HG03196 (cell line): ENCODE measurements around the gene MIB2.
"Not testable (repeated sequence)": the region's sequence is repeated elsewhere in the genome, so short reads cannot be mapped to it uniquely, and the experiment has no call there.

ENCODE experiments used
- ATAC-seq: cut with Tn5 transposase; IDR thresholded peaks from one replicate; pipeline ENCODE4 v1.9.1; 2021; ENCODE audit not compliant: unreplicated experiment

The MIB2 gene

DNA sequence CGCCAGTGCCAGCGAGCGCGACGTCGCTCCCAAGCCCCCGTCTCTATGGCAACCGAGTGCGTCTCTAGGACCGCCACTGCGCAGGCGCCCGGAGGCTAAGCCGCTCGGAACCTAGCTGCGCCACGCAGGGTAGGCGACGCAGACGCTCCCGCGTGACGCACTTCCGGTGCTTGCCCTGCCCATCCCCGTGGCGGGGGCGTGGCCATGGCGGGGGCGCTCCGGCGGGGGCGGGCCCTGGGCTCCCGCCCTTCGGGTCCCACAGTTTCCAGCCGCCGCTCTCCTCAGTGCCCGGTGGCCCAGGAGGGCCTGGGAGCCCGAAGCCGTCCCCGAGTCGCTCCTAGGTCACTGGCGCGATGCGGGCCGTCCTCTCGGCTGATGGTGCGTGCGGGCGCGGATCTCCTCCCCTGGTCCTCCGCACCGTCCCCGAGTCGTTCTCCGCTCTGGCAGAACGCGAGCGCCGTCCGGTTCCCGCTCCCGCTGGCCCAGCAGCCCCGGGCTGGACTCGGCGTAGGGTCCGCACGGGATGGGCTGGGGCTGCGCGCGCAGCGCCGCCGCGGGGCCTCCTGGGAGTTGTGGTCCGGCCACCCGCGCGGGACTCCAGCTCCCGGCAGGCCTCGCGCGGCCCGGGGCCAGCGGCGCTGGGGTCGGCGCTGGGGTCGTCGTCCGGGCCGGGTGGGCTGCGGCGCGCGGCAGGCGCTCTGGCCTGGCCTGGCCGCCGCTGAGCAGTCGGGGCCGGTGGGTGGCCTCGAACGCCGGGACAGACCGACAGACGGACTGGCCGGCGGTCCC lies at the start of gene MIB2:
MIB2 (plus strand) TSS at position 245 of the 789 bp plus-strand sequence. CDS start 7,953 bp downstream, outside the sequence.
- ATAC-seq, result peak; percentile 79

DNA sequence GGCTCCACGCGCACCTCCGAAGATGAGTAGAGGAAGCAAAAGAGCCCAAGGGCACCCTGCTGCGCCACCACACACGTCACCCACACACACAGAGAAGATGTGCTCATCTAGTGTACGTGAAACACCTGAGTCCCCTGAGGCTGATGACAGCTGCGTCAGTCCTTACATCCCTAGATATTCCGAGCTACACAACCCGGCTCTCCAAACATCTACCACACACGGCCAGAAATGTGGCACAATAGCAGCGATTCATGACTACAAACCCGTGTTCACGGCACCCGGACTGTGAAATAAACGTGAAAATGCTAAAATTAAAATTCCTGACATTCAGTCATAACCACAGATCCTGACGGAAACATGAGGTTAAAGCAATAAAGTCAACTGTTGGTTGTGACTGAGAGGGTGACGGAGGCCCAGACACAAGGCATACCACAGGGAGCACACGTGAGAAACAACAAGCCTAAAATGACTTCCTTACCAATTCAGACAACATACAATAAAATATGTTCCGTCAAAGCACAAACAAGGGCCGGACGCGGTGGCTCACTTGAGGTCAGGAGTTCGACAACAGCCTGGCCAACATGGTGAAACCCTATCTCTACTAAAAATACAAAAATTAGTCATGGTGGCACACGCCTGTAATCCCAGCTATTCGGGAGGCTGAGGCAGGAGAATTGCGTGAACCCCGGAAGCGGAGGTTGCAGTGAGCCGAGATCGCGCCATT lies 48.0 kb upstream of the MIB2 start:
- no peak for ATAC-seq

DNA sequence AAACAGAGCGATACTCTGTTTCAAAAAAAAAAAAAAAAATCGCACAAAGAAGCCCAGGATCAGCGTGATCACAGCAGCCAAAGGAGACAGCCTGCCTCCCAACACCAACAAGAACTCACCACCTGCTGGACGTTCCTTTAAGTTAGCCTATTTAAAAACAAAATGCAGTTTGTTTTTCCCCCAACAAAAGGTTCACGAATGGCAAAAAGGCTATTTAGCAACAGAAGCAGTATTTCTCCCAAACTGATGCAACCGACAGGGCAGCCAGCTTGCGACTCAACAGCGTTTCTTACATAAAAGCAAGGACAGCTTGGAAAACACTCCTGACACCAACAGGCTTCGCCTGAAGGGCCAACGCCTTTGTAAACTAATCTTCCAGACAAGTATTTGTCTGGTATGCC lies 47.4 kb upstream of the MIB2 start:
- no peak for ATAC-seq

DNA sequence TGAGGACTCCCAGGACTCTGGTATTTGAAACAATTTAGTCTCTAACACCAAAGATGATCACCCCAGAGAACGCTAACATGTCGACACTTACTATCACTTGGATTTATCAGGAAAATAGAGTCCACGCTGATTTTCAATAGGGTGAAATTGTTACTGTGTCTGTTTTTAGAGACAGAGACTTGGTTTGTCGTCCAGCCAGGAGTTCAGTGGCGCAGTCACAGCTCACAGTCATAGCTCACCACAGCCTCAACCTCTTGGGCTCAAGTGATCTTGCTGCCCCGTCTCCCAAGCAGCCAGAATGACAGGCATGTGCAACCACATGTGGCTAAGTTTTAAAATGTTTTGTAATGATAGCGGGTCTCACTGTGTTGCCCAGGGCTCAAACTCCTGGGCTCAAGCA lies 46.0 kb upstream of the MIB2 start:
- no peak for ATAC-seq

DNA sequence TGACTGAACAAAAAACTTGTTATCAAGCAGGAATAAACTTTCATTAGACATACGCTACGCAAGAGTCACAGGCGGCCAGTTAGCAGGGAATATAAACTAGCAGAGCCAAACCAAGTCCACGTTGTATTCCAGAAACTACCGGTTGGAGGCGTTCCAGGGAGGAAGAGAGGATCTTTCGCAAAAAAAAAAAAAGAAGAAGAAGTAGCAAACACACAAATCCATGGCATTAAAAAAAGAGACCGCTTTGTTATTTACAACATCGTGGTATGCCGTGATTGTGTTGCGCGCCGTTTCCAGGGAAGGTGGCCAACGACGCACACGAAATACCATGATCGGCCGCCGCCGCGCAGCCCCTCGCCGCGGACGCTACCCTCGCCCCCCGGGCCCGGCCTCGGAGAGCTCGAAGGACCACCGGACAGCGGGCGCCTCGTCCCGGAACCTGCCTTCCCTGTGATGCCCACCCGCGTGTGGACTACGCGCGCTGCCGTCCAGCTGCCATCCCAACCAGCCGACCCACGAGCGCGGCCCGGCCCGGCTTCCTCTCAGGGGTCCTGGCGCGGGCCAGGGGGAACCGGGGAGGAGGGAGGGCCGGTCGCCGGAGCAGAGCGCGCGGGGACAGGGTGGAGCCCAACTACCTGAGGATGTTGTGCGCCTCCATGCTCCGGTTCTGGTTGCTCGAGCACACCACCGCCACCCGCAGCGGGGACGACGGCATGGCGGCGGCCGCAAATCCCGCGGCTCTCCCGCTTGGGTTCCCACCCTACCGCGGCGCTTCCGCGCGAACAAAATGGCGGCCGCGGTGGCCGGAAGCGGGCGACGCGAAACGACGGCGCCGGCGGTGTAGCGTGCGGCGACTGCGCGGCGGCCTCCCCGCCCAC lies 41.2 kb upstream of the MIB2 start:
- ATAC-seq, result peak; percentile 52

DNA sequence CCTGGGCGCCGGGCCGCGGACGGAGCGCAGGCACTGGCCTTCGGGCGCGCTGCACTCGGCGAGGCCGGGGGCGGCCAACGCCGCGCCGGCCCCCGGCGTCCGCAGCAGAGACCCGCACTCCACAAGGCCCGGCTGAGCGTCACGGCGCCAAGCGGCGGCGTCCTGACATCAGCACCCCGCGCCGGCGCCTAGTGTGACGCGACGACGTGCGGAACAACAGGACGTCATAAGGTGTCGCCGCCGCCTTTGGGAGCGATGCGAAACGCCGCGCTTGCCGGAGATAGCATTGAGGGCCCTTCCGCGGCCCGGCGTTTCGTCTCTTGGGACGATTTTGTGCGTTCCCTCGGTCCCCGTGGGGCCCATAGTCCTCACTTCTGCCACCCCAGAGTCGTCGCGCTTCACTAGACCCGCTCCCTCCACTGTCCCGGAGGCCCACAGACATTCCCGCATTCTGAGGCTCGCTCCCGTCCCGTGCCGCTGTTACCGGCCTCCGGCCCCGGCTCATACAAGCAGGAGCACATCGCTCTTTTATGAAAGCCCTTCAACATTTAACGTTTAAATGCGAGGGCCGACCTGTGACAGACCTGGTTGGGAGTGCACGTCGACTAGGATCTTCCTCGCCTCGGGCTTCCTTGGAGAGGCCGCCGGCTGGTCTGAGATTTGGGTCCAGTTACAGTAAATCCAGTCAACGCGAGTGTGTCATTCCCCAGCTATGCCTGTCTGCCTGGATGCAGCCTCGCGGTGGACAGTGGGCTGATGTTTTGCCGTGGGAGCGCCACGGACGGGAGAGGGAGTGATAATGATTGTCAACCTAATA lies 40.4 kb upstream of the MIB2 start, which contains the start of gene SSU72:
SSU72 (minus strand) TSS at position 143 of the 817 bp plus-strand sequence. CDS start 306 bp downstream, outside the sequence.
- ATAC-seq, result peak; percentile 80

DNA sequence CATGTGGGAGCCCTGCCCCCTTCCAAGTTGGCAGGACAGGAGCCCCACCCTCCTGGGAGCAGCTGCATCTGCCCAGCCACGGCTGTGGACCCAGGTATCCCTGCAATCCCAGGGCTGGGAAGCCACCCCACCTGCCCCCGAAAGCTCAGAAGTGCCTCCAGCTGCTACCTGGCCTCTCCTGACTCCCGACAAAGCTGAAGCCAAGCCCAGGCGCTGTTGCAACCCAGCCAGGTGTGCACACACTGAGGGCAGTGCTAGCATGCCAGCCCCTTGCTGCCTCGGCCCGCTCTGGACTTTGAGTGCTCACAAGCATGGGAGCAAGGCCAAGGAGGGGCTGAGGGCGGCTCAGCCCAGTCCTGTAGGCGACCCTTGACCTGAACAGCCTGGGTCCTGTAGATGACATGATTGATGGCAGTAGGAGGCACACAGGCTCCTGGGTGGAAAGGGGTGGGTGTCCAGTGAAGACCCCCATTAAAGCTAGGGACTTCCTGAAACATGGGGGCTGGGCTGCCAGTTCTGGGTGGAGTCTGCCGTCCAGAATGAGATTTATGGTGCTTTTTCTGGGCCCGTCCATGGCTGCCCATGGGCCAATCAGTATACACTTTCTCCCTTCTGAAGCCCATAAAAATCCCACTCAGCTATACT lies 37.8 kb upstream of the MIB2 start:
- ATAC-seq, result no peak

DNA sequence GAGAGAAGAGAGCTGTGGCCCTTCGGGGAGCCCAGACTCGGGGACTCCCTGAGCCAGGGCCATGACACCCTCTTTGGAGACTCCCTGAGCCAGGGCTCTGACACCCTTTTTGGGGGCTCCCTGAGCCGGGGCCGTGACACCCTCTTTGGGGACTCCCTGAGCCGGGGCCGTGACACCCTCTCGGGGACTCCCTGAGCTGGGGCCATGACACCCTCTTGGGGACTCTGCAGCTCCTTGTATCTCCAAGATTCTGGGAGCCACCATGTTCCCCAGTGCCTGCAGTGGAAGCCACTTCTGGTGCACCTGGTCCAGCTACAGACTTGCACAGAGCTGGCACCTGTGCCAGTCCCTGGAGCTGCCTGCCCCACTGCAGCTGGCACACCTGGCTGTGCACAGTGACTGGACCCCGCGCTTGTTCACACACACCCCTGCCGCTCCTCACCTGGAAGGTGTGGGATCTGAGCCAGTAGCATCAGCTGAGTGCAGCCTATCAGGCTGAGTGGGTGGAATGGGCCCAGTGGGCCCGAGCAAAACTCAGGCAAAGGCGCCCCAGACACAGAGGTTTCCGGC lies 36.8 kb upstream of the MIB2 start:
- ATAC-seq, result no peak

DNA sequence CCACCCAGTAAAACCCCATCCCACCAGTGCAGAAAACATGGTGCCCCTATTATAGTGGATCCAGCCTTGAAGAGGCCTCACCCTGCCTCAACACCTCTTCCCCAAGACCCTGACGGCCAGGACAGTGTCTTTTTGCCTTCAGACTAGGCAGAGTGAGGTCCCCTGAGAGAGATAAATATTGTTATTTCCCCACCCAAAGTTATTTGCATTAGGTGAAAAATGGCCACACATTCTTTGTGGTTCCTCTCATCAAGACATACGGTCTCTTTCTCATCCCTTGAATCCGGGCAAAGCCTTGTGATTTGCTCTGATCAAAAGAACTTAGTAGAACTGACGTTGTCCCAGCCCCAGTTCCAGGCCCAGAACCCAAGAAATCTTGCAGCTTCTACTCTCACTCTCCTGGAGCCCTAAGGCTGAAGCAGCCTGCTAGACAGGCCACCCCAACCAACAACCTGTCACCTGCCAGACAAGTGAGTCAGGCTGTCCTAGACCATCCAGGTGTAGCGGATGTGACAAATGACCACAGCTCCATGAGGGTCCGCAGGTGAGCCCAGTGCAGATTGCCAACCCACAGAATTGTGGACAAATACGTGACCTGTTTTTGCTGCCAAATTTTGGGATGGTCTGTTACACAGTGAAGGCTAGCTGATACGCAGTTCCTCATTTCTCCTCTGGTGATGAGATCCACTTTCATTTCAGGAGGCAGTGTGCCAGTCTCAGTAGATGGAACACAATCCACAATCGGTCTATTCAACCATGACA lies 32.5 kb upstream of the MIB2 start:
- no peak for ATAC-seq

DNA sequence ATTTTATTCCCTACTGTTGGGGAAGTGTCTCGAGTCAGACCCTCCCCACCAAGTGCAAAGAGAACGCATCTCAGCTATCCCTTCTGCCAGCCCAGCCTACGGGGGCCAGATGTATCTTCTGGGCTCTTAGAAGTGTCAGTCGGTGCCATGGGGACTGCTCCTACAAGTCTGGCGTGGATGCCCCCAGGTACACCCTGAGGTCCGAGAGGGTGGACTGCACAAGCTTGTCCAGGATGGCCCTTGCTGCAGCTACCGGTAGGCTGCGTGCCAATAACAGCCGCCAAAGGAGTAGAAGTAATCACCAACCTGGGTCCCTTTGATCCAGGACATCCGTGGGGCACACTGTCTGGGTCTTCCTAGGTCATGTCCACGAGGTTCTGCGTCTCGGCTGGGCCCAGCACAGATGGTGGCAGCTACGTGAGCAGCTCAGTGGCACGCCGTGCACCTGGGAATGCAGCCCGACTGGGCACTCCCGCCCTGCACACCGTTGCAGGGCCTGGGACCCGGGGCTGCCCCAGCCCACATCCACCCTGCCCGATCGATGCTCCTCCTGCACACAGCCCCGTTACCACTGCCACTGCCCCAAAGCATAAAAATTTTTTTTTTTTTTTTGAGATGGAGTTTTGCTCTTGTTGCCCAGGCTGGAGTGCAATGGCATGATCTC lies 31.8 kb upstream of the MIB2 start:
- ATAC-seq, result no peak

DNA sequence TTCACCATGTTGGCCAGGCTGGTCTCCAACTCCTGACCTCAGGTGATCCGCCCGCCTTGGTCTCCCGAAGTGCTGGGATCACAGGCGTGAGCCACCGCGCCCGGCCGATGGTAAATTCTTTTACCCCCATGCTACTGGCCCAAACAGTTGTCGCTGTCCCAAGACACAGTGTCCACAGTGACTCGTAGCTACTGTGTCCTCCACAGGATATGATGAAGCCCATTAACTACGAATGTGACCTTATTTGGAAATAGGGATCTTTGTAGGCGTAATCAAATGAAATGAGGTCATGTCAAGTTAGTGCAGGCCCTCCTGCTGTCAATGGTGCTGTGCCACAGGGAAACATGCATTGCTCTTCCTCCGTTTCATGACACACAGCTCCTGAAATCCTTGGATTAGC lies 23.8 kb upstream of the MIB2 start:
- ATAC-seq, result no peak

DNA sequence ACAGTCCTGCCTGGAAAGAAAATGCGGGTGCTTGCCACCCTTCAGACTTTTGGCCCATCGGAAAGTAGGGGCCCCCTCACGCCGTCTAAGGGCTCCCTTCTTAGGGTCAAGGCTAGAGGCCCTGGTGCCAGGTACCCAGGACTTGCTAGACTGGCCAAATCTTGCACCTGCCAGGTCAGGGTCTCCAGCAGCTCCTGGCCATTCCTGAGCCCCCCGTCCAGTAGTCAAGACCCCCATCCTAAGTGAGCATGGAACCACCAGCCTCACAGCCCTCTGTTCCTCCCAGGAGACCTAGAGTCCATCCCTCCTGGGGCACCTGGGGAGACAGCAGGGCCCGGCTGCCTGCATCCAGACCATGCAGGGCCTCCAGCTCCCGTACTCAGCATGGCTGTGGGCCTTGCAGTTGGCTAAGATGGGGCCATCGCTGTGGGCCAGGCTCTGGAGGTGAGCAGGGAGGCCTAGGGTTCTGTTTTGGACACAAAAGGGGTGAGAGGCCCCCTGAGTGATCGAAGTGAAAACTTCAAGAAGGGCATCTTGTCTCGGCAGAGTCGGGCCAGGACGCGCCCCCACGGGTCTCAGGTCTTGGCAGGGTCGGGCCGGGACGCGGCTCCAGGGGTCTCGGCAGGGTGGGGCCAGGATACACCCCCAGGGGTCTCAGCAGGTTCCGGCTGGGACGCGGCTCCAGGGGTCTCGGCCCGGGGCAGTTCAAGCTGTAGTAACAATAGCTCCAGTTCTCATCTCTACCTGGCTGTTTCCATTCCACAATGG lies 21.3 kb upstream of the MIB2 start:
- ATAC-seq, result no peak

DNA sequence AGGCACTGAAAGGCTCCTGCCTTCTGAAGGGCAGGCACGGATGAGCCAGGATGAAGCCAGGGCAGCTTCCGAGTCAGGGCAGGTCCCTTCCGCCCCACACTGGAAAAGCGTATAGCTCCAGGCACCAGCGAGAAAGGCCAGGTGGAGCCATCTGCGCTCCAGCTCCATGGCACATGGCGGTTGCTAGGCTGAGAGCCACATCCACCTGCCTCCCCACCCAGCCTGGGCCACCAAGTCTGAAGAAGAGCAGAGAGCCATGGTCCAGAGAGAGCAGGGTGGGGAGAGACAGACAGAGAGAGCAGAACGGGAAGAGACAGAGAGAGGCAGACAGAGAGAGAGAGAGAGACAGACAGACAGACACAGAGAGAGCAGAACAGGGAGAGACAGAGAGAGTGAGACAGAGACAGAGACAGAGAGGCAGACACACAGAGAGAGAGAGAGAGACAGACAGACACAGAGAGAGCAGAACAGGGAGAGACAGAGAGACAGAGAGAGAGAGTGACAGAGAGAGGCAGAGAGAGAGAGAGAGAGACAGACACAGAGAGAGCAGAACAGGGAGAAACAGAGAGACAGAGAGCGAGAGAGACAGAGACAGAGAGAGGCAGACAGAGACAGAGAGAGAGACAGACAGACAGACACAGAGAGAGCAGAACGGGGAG lies 20.6 kb upstream of the MIB2 start:
- ATAC-seq, result no peak

DNA sequence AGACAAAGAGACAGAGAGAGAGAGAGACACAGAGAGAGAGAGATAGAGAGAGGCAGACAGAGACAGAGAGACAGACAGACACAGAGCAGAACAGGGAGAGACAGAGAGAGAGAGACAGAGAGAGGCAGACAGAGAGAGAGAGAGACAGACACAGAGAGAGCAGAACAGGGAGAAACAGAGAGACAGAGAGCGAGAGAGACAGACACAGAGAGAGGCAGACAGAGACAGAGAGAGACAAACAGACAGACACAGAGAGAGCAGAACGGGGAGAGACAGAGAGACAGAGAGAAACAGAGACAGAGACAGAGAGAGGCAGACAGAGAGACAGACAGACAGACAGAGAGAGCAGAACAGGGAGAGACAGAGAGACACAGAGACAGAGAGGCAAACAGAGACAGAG lies 20.0 kb upstream of the MIB2 start:
- not testable (repeated sequence) for ATAC-seq

DNA sequence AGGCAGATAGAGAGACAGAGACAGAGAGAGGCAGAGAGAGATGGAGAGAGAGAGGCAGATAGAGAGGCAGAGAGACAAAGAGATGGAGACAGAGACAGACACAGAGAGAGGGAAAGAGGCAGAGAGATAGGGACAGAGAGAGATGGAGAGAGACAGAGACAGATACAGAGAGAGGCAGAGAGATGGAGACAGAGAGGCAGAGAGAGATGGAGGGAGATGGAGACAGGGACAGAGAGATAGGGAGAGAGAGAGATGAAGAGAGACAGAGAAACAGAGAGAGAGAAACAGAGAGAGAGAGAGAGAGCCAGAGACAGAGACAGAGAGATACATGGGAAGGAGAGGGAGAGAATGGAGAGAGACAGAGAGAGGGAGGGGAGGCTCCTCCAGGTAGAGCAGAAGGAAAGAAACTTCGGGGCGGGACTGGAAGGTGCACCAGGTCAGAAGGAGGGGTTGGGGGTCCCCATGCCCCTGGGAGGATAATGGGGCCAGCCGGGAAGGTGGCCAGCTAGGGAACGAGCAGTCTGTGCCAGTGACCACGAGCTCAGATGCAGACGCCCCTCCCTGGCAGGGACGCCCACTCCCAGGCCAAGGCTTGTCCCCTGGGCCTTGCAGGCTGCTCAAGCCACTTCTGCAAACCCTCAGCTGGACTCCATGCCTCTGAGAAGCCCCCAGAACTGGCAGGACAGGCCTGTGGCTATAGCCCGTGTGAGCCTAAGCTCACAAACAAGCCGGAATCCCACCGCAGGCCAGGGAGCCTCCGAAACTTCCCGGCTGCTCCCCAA lies 18.6 kb upstream of the MIB2 start:
- ATAC-seq, result no peak

DNA sequence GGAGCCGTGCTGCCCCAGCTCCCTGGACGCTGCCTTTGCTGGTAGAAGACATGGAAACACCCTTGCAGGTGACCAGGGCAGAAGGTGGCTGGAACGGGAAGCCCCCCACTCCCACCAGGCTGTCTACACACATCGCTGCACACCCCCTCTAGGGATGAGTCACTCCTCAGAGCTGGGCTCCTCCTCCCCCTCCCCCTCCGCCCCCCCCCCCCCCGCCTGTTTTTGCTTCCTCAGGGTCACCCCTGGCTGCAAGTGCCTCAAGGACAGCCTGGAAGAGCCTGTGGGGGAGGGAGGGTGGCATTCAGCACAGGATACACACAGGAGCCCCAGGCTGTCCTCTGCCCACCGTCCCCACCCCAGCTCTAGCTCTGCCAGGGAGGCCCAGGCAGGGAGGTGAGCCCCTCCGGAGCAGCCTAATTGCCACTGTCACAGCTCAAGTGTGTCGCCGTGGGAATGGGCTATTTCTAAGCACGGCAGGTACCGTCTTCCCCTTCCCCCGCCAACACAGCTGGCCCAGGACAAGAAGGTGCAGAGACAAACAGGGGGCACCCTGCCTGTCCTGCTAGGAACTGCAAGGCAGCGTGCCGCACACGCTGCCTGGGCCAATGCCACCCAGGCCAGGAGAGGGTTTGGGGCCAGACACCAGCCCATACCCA lies 17.9 kb upstream of the MIB2 start:
- ATAC-seq, result no peak
